Caco-2 (cell line): Measurements from ENCODE around the gene SERGEF. TPM values are rescaled to one million over a fixed set of nuclear protein-coding genes. Genes with fewer than 3 reads are reported as not detected.

Source experiments
- BruUV-seq: library from RNA; stranded (reverse); fragments of 400-500 nt; replicated peaks from 2 replicates; lab custom pipeline; 2021; lab: Mats Ljungman, UMichigan
- CTCF ChIA-PET: fragments of 300-600 bp; sonication (Branson Sonifier 250); formaldehyde crosslinking; loops from one replicate; lab custom pipeline; 2022; ENCODE audit warnings: antibody characterized with exemption; lab: Charles Lee
- POLR2A ChIA-PET: fragments of 300-600 bp; sonication (Branson Sonifier 250); formaldehyde crosslinking; loops from one replicate; lab custom pipeline; 2022; ENCODE audit warnings: antibody characterized with exemption; lab: Charles Lee
- DNase-seq, 2 experiments: peaks; one replicate each; pipeline versions ENCODE4 v3.0.0 to v3.0.0-alpha.2; 2020 to 2022
- H3K27me3 ChIP-seq: replicated peaks from 2 replicates; pipeline ENCODE4 v1.6.0; 2011; ENCODE audit warnings: low read length; ENCODE audit not compliant: control insufficient read depth, insufficient read depth
- H3K36me3 ChIP-seq: 2 replicates; pipeline ENCODE4 v1.5.1; 2011; ENCODE audit warnings: low read length; ENCODE audit not compliant: control insufficient read depth, insufficient read depth
- H3K4me1 ChIP-seq: fragments of 250-450 bp; sonication (Bioruptor Pico); 2 replicates; pipeline ENCODE4 v1.5.1; 2020; ENCODE audit warnings: mild to moderate bottlenecking
- H3K4me3 ChIP-seq: 2 replicates; pipeline ENCODE4 v1.5.1; 2011; ENCODE audit warnings: low read depth, mild to moderate bottlenecking, control low read depth, low read length
- H3K9me3 ChIP-seq: fragments of 250-450 bp; sonication (Bioruptor Pico); 2 replicates; pipeline ENCODE4 v1.5.1; 2020; ENCODE audit warnings: mild to moderate bottlenecking, moderate library complexity
- H3K27ac Mint-ChIP-seq: one replicate; pipeline ENCODE4 v1.8.0; 2022; ENCODE audit warnings: mixed read lengths; ENCODE audit not compliant: unreplicated experiment
- H3K27me3 Mint-ChIP-seq: one replicate; pipeline ENCODE4 v1.8.0; 2022; ENCODE audit warnings: mixed read lengths; ENCODE audit not compliant: insufficient read depth, unreplicated experiment
- H3K36me3 Mint-ChIP-seq: one replicate; pipeline ENCODE4 v1.8.0; 2022; ENCODE audit warnings: mild to moderate bottlenecking, mixed read lengths; ENCODE audit not compliant: insufficient read depth, unreplicated experiment
- H3K4me1 Mint-ChIP-seq: one replicate; pipeline ENCODE4 v1.8.0; 2022; ENCODE audit warnings: low read depth, mixed read lengths; ENCODE audit not compliant: unreplicated experiment
- H3K4me3 Mint-ChIP-seq: one replicate; pipeline ENCODE4 v1.8.0; 2022; ENCODE audit warnings: mild to moderate bottlenecking, moderate library complexity, mixed read lengths; ENCODE audit not compliant: unreplicated experiment
- H3K9me3 Mint-ChIP-seq: one replicate; pipeline ENCODE4 v1.8.0; 2022; ENCODE audit warnings: mixed read lengths; ENCODE audit not compliant: unreplicated experiment
- intact Hi-C: fragments of 100-400 bp; cut with micrococcal nuclease; formaldehyde crosslinking; loops from one replicate; pipeline ENCODE4 v1.10.0; 2022; ENCODE audit not compliant: unreplicated experiment
- total RNA-seq: library from RNA; stranded (reverse); gene quantifications from 2 replicates; pipeline ENCODE4 v1.2.3, GENCODE V29; 2022
- TF ChIP-seq, protein P1 (sequence below), 2 experiments: fragments of 200-600 bp in 1 of 2; IDR thresholded peaks; 1 replicate in 1 of 2; 2 replicates in 1 of 2; pipeline versions ENCODE4 v1.5.1 to v1.8.0; 2011 to 2022; ENCODE audit warnings: antibody characterized with exemption in 1 of 2, control low read depth in 1 of 2, inconsistent platforms in 1 of 2, low read depth in 1 of 2, low read length in 1 of 2, mild to moderate bottlenecking in 1 of 2, moderate library complexity in 1 of 2; ENCODE audit not compliant: insufficient read depth in 1 of 2, severe bottlenecking in 1 of 2, unreplicated experiment in 1 of 2

SERGEF gene
- total RNA-seq, 1 experiment from 2014 or later = 17.5 TPM

GRCh38 chr11:17753153-17753552 is 259.7 kb downstream of the SERGEF start:
- no peak for DNase-seq
- TF ChIP-seq, protein P1, sequence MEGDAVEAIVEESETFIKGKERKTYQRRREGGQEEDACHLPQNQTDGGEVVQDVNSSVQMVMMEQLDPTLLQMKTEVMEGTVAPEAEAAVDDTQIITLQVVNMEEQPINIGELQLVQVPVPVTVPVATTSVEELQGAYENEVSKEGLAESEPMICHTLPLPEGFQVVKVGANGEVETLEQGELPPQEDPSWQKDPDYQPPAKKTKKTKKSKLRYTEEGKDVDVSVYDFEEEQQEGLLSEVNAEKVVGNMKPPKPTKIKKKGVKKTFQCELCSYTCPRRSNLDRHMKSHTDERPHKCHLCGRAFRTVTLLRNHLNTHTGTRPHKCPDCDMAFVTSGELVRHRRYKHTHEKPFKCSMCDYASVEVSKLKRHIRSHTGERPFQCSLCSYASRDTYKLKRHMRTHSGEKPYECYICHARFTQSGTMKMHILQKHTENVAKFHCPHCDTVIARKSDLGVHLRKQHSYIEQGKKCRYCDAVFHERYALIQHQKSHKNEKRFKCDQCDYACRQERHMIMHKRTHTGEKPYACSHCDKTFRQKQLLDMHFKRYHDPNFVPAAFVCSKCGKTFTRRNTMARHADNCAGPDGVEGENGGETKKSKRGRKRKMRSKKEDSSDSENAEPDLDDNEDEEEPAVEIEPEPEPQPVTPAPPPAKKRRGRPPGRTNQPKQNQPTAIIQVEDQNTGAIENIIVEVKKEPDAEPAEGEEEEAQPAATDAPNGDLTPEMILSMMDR (IDR thresholded peaks at IDR 0.05; ENCODE audit: insufficient read depth in 1 of 2, low read depth in 1 of 2, low read length in 1 of 2, severe bottlenecking in 1 of 2, unreplicated experiment in 1 of 2) = no peak
- no peaks in the 10 kb centered on the region for H3K27me3 ChIP-seq
- no peaks in the 10 kb centered on the region for H3K36me3 ChIP-seq
- no peaks in the 10 kb centered on the region for H3K4me1 ChIP-seq
- intact Hi-C loops = no loop called here
- Mint-ChIP-seq H3K36me3 (no peaks in the 10 kb centered on the region), H3K4me3 (no peak overlapping the region), H3K27ac (no peak overlapping the region), H3K27me3 (peaks cover 20% of the 10 kb centered on the region), H3K4me1 (no peaks in the 10 kb centered on the region), H3K9me3 (no peaks in the 10 kb centered on the region)
- H3K9me3 ChIP-seq = no peaks in the 10 kb centered on the region
- no TSS peak for BruUV-seq
- H3K4me3 ChIP-seq = no peak overlapping the region
- ChIA-PET POLR2A (no interaction called here), CTCF (interaction anchor here (1.7 to 2.6 kb wide), 2 partner anchors 18 to 22 kb away, joined by 3 to 14 read pairs; partner anchors contain the start of gene KCNC1)

DNA sequence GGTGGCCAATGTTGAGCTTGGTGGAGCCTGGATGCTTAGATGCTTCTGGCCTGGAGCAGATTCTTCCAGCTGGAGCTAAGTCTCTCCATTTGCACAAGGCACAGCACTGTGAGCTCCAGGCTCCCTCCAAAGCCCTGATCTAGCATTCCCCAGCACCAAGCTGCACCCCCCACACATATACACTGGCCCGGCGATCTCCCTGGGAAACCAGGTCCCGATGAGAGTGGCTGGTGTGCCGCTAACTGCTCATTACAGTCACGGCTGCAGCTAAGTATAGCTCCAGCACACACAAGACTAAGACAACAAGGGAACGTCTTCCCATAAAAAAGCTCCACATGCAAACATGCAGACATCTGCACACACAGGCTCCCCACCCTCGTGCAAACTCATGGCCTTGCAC is 260.7 kb downstream of the SERGEF start:
- intact Hi-C loops = no loop called here
- no peak for DNase-seq
- TF ChIP-seq, protein P1 (IDR thresholded peaks at IDR 0.05; ENCODE audit: insufficient read depth in 1 of 2, low read depth in 1 of 2, low read length in 1 of 2, severe bottlenecking in 1 of 2, unreplicated experiment in 1 of 2) = no peak
- Mint-ChIP-seq H3K4me3 (no peak overlapping the region), H3K27ac (no peak overlapping the region), H3K4me1 (no peaks in the 10 kb centered on the region), H3K36me3 (no peaks in the 10 kb centered on the region), H3K9me3 (no peaks in the 10 kb centered on the region), H3K27me3 (peaks cover 24% of the 10 kb centered on the region)
- H3K4me1 ChIP-seq = no peaks in the 10 kb centered on the region
- no peak overlapping the region for H3K4me3 ChIP-seq
- H3K36me3 ChIP-seq = no peaks in the 10 kb centered on the region
- H3K9me3 ChIP-seq = no peaks in the 10 kb centered on the region
- ChIA-PET CTCF (interaction anchor here (0.6 to 2.6 kb wide), 4 partner anchors 17 to 153 kb away, joined by 3 to 14 read pairs (median 4); partner anchors contain the start of gene KCNC1), POLR2A (no interaction called here)
- H3K27me3 ChIP-seq = no peaks in the 10 kb centered on the region
- BruUV-seq = no TSS peak

- H3K9me3 ChIP-seq = no peaks in the 10 kb centered on the region
- no peak overlapping the region for H3K4me3 ChIP-seq
- no TSS peak for BruUV-seq
- Mint-ChIP-seq H3K9me3 (no peaks in the 10 kb centered on the region), H3K36me3 (no peaks in the 10 kb centered on the region), H3K27me3 (peaks cover 23% of the 10 kb centered on the region), H3K27ac (no peak overlapping the region), H3K4me3 (no peak overlapping the region), H3K4me1 (no peaks in the 10 kb centered on the region)
- no peaks in the 10 kb centered on the region for H3K4me1 ChIP-seq
- TF ChIP-seq, protein P1 (IDR thresholded peaks at IDR 0.05; ENCODE audit: insufficient read depth in 1 of 2, low read depth in 1 of 2, low read length in 1 of 2, severe bottlenecking in 1 of 2, unreplicated experiment in 1 of 2) = no peak
- POLR2A ChIA-PET = no interaction called here
- CTCF ChIA-PET = interaction anchor here (1.7 to 2.6 kb wide), 2 partner anchors 17 to 21 kb away, joined by 3 to 14 read pairs; partner anchors contain the start of gene KCNC1
- H3K27me3 ChIP-seq = no peaks in the 10 kb centered on the region
- DNase-seq = peak in 1 of 2 experiments; percentile 21
- H3K36me3 ChIP-seq = no peaks in the 10 kb centered on the region
- intact Hi-C loops = no loop called here
Measured at GRCh38 chr11:17751558-17751957, 261.3 kb downstream of the SERGEF start.
